Mucosa of stomach (tissue), 1 donor: Measurements from ENCODE around the gene SLFN11.
A peak's percentile ranks its signal among the peaks of the same experiment; 100 is the strongest.

Experiments used
- H3K27me3 ChIP-seq: one replicate; pipeline ENCODE4 v1.7.0; 2013; ENCODE audit warnings: mild to moderate bottlenecking, low read length; ENCODE audit not compliant: control insufficient read depth, insufficient read depth
- H3K36me3 ChIP-seq: one replicate; pipeline ENCODE4 v1.7.0; 2013; ENCODE audit warnings: low read length; ENCODE audit not compliant: control insufficient read depth, insufficient read depth
- H3K4me1 ChIP-seq: one replicate; pipeline ENCODE4 v1.7.0; 2013; ENCODE audit warnings: mild to moderate bottlenecking, low read length; ENCODE audit not compliant: control insufficient read depth, insufficient read depth
- H3K4me3 ChIP-seq: one replicate; pipeline ENCODE4 v1.7.0; 2013; ENCODE audit warnings: low read length
- H3K9ac ChIP-seq: one replicate; pipeline ENCODE4 v1.7.0; 2013; ENCODE audit warnings: mild to moderate bottlenecking, low read length, moderate library complexity
- H3K9me3 ChIP-seq: one replicate; pipeline ENCODE4 v1.7.0; 2013; ENCODE audit warnings: mild to moderate bottlenecking, low read length, moderate library complexity; ENCODE audit not compliant: control insufficient read depth
- donor health status: Pancreatic carcinoma.

Gene SLFN11

GRCh38 chr17:35377706-35378105, 4.3 kb upstream of the SLFN11 start:
- no peak overlapping the region for H3K9ac ChIP-seq
- H3K4me3 ChIP-seq: no peak overlapping the region
- no peaks in the 10 kb centered on the region for H3K36me3 ChIP-seq
- peaks cover 16% of the 10 kb centered on the region for H3K27me3 ChIP-seq
- H3K9me3 ChIP-seq: no peaks in the 10 kb centered on the region
- H3K4me1 ChIP-seq: peaks cover 11% of the 10 kb centered on the region

- Histone ChIP-seq H3K4me3 (no peak overlapping the region), H3K36me3 (no peaks in the 10 kb centered on the region), H3K9ac (no peak overlapping the region), H3K4me1 (peaks cover 11% of the 10 kb centered on the region), H3K27me3 (peaks cover 17% of the 10 kb centered on the region), H3K9me3 (no peaks in the 10 kb centered on the region)
These were observed 3.6 kb upstream of the SLFN11 start for GRCh38 chr17:35377068-35377467.

- H3K4me1 ChIP-seq: peaks cover 11% of the 10 kb centered on the region
- no peak overlapping the region for H3K9ac ChIP-seq
- H3K27me3 ChIP-seq: peaks cover 17% of the 10 kb centered on the region
- no peaks in the 10 kb centered on the region for H3K36me3 ChIP-seq
- no peak overlapping the region for H3K4me3 ChIP-seq
- no peaks in the 10 kb centered on the region for H3K9me3 ChIP-seq
These were observed 2.8 kb upstream of the SLFN11 start for GRCh38 chr17:35376245-35376644.

- Histone ChIP-seq H3K27me3 (peaks cover 17% of the 10 kb centered on the region), H3K4me3 (peak overlapping the region; percentile 94), H3K36me3 (no peaks in the 10 kb centered on the region), H3K9me3 (no peaks in the 10 kb centered on the region), H3K9ac (peak overlapping the region; percentile 87), H3K4me1 (peaks cover 11% of the 10 kb centered on the region)
These were observed 1.4 kb upstream of the SLFN11 start for GRCh38 chr17:35374766-35375344.

GRCh38 chr17:35373984-35374765, 754 bp upstream of the SLFN11 start:
- H3K9ac ChIP-seq: peak overlapping the region; percentile 87
- peaks cover 11% of the 10 kb centered on the region for H3K4me1 ChIP-seq
- peaks cover 17% of the 10 kb centered on the region for H3K27me3 ChIP-seq

GRCh38 chr17:35372846-35373533, 431 bp downstream of the SLFN11 start:
- Histone ChIP-seq H3K9ac (peak overlapping the region; percentile 87), H3K9me3 (no peaks in the 10 kb centered on the region), H3K36me3 (no peaks in the 10 kb centered on the region), H3K4me1 (peaks cover 11% of the 10 kb centered on the region), H3K4me3 (peak overlapping the region; percentile 94), H3K27me3 (peaks cover 17% of the 10 kb centered on the region)

More at GRCh38 chr17:35373984-35374765, 754 bp upstream of the SLFN11 start:
- Histone ChIP-seq H3K9me3 (no peaks in the 10 kb centered on the region), H3K4me3 (peak overlapping the region; percentile 94), H3K36me3 (no peaks in the 10 kb centered on the region)

- Histone ChIP-seq H3K4me3 (no peak overlapping the region), H3K27me3 (peaks cover 17% of the 10 kb centered on the region)
These were observed 1.5 kb downstream of the SLFN11 start for GRCh38 chr17:35371934-35372333.

GRCh38 chr17:35368081-35368830, 5.2 kb downstream of the SLFN11 start:
- Histone ChIP-seq H3K4me3 (no peak overlapping the region), H3K4me1 (peaks cover 1% of the 10 kb centered on the region), H3K9me3 (no peaks in the 10 kb centered on the region), H3K27me3 (peaks cover 4% of the 10 kb centered on the region), H3K36me3 (no peaks in the 10 kb centered on the region), H3K9ac (no peak overlapping the region)

More at GRCh38 chr17:35371934-35372333, 1.5 kb downstream of the SLFN11 start:
- H3K9ac ChIP-seq: no peak overlapping the region
- H3K9me3 ChIP-seq: no peaks in the 10 kb centered on the region
- H3K36me3 ChIP-seq: no peaks in the 10 kb centered on the region
- peaks cover 11% of the 10 kb centered on the region for H3K4me1 ChIP-seq

- H3K4me3 ChIP-seq: no peak overlapping the region
- no peaks in the 10 kb centered on the region for H3K4me1 ChIP-seq
- H3K9ac ChIP-seq: no peak overlapping the region
- H3K36me3 ChIP-seq: no peaks in the 10 kb centered on the region
- no peaks in the 10 kb centered on the region for H3K27me3 ChIP-seq
- no peaks in the 10 kb centered on the region for H3K9me3 ChIP-seq
These were observed 12.4 kb downstream of the SLFN11 start for GRCh38 chr17:35361027-35361426.

- Histone ChIP-seq H3K4me3 (no peak overlapping the region), H3K27me3 (no peaks in the 10 kb centered on the region), H3K4me1 (no peaks in the 10 kb centered on the region), H3K36me3 (no peaks in the 10 kb centered on the region), H3K9ac (no peak overlapping the region), H3K9me3 (no peaks in the 10 kb centered on the region)
These were observed 14.0 kb downstream of the SLFN11 start for GRCh38 chr17:35359398-35359797.

GRCh38 chr17:35352284-35352683, 21.1 kb downstream of the SLFN11 start:
- Histone ChIP-seq H3K36me3 (no peaks in the 10 kb centered on the region), H3K4me1 (no peaks in the 10 kb centered on the region), H3K9ac (no peak overlapping the region), H3K9me3 (no peaks in the 10 kb centered on the region), H3K27me3 (peaks cover 2% of the 10 kb centered on the region), H3K4me3 (no peak overlapping the region)
